Right cardiac atrium (tissue), 5 donors: Measurements from ENCODE around the gene LYAR. TPM values are rescaled to one million over a fixed set of nuclear protein-coding genes. Genes with fewer than 3 reads are reported as not detected.
A peak's percentile ranks its signal among the peaks of the same experiment; 100 is the strongest.

Source experiments
- ATAC-seq, 2 donors: fragments of 200-7000 bp; cut with Tn5 transposase; one replicate each; pipeline versions ENCODE4 v1.8.0 to v1.9.1; 2020; ENCODE audit warnings: moderate library complexity in 2 of 2, mild to moderate bottlenecking in 1 of 2
- DNase-seq, 3 donors: peaks; one replicate each; pipeline ENCODE4 v3.0.0-alpha.2; 2020
- H3K27ac ChIP-seq: one replicate; pipeline ENCODE4 v1.5.1; 2013; ENCODE audit warnings: mild to moderate bottlenecking, low read length, control low read depth, moderate library complexity
- H3K27me3 ChIP-seq: one replicate; pipeline ENCODE4 v1.6.1; 2013; ENCODE audit not compliant: control insufficient read depth, insufficient read depth
- H3K4me1 ChIP-seq: one replicate; pipeline ENCODE4 v1.6.1; 2013; ENCODE audit warnings: low read length; ENCODE audit not compliant: control insufficient read depth, insufficient read depth
- H3K4me3 ChIP-seq: one replicate; pipeline ENCODE4 v1.5.1; 2013; ENCODE audit warnings: low read length, control low read depth
- H3K9me3 ChIP-seq: one replicate; pipeline ENCODE4 v1.6.1; 2013; ENCODE audit warnings: low read length; ENCODE audit not compliant: control insufficient read depth
- WGBS: extraction: QIAGEN DNeasy Blood & Tissue Kit; methylation state at CpG from one replicate; pipeline ENCODE4 v1.1.7; 2013; 5-methylcytosine and 5-hydroxymethylcytosine counted together
- intact Hi-C, 4 donors: fragments of 100-400 bp; cut with DNase I; formaldehyde crosslinking; loops; one replicate each; pipeline versions ENCODE4 v1.11.0 to v1.14.0; 2022 to 2023
- polyA plus RNA-seq: library from polyadenylated mRNA; stranded (reverse); fragments of 200-250 nt; gene quantifications from one replicate; pipeline ENCODE4 v1.2.3, GENCODE V29; 2013
- total RNA-seq, 4 donors: library from RNA; stranded (reverse); fragmentation: NEBNext Ultra II Directional; extraction: Animal tissue kit (Norgen Biotek cat#: 25700); gene quantifications; one replicate each; pipeline ENCODE4 v1.2.1, GENCODE V29; 2021
- donor health status: healthy with polysubstance abuse.
- donor health status: DM: no; HTN: yes; CAD: no.
- donor health status: DM: no; HTN: no; CAD: no.
- donor health status: DM: no; HTN: yes; CAD: no; lungs with severe emphysema.
- donor health status: DM: yes; HTN: yes; CAD: no.

LYAR gene
- total and polyA plus RNA-seq, 5 donors = 10.0 to 15.0 (median 11.4) TPM

DNA sequence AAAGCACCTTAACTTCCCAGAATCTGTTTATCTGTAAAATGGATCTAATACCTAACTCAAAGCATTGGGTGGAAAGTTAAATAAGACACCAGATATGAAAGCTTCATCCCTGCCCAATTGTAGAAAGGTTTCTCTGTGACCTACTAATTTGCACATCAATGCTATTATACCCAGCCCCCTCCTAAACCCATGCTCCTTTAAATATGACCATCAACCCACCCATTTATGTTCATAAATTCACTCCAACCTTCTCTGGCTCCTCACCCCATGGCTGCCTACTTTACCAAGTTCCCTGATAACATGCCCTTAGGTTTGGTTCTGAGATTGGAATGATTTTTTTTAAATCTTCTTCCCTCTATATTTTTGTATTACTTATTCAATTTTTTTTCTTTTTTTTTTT is 1.9 kb downstream of the LYAR start:
- Histone ChIP-seq H3K9me3 (no peaks in the 10 kb centered on the region), H3K4me1 (peaks cover 4% of the 10 kb centered on the region), H3K4me3 (no peak overlapping the region), H3K27me3 (no peaks in the 10 kb centered on the region), H3K27ac (no peak overlapping the region)
- no peak for ATAC-seq
- no peak for DNase-seq
- intact Hi-C loops = no loop called here

DNA sequence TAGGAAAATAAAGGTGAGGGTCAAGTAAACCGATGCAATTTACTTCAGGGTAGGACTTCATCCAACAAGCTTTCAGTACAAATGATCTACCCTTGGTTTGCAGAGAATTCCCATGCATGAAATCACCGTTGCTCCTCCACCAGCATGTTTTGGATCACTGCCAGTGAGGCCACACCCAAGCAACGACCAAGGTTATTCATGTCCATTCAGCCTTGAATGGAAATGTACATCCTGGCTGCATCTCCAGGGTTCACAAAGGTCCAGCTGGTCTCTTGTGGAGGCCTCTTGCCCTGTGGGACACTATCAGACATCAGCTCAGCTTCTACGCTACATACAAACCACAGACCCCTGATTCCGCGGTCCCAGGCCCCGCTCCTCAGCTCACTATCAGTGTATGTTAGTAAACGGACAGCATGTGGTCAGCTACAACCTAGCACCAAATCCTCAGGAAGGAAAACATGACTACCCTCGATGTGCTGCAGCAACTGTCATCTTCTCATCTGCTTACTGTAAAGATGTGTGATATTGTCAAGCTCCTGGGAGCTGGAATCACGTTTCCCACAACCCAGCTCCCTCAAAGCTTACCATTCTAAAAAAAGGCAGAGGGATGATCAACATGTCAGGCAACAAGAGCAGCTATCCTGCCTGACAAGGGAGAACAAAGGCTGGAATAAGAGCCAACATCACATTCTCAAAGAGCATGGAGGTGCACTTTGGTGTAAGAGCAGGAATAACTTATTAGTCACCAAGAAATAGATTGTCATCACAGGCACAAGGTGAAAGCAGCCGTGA is 4.9 kb downstream of the LYAR start:
- DNase-seq = peak; percentile 44 to 60 (median 58)
- H3K4me3 ChIP-seq = no peak overlapping the region
- no peaks in the 10 kb centered on the region for H3K27me3 ChIP-seq
- peak overlapping the region; percentile 34 for H3K27ac ChIP-seq
- no peaks in the 10 kb centered on the region for H3K9me3 ChIP-seq
- 58% methylated on average over 11 of the region's 11 CpGs for WGBS
- peaks cover 4% of the 10 kb centered on the region for H3K4me1 ChIP-seq
- intact Hi-C loops = no loop called here
- ATAC-seq = peak in 1 of 2 donors; percentile 54

DNA sequence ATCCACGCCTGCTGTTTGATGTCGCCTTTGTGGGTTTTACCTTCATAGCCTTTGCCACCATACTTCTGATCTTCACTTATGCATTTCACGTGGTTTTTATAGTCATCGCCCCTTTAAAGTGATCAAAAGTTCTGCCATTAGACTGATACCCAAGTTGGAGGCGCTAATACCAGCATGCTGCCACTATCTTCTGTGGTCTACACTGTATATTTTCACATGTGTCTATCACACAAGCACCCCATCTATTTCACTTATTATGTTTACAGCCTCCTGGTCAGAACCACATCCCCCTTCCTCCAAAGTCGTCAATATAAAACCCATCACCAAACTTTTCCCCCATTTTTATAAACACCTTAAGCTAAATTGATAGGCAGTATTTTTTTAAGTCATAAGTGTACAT is 8.2 kb downstream of the LYAR start:
- Histone ChIP-seq H3K9me3 (no peaks in the 10 kb centered on the region), H3K27me3 (no peaks in the 10 kb centered on the region), H3K4me3 (no peak overlapping the region), H3K27ac (no peak overlapping the region), H3K4me1 (no peaks in the 10 kb centered on the region)
- intact Hi-C loops = no loop called here
- WGBS = 90% methylated on average over 6 of the region's 6 CpGs
- ATAC-seq (no peak), DNase-seq (no peak)

DNA sequence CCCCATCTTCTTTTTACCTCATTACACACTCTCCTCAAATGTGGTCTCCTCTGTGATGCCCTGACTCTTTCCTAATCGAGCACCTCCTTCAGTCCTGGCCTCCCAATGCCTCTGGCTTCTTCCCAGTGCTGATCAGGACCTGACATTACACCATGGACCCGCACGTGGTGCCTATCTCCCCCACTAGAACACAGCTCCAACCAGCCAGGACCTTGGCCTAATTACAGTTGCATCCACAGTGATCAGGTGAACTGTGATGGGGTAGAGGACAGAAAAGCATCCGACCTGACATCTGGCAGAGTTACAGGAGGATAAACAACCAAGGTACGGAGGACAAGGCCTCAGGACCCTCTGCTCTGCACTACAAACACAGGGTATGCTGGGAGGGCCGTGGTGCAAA is 12.4 kb downstream of the LYAR start:
- DNase-seq (no peak), ATAC-seq (no peak)
- intact Hi-C loops = no loop called here
- 72% methylated on average over 6 of the region's 6 CpGs for WGBS
- H3K4me1 ChIP-seq = no peaks in the 10 kb centered on the region
- no peaks in the 10 kb centered on the region for H3K27me3 ChIP-seq
- no peaks in the 10 kb centered on the region for H3K9me3 ChIP-seq
- H3K4me3 ChIP-seq = no peak overlapping the region
- no peak overlapping the region for H3K27ac ChIP-seq

DNA sequence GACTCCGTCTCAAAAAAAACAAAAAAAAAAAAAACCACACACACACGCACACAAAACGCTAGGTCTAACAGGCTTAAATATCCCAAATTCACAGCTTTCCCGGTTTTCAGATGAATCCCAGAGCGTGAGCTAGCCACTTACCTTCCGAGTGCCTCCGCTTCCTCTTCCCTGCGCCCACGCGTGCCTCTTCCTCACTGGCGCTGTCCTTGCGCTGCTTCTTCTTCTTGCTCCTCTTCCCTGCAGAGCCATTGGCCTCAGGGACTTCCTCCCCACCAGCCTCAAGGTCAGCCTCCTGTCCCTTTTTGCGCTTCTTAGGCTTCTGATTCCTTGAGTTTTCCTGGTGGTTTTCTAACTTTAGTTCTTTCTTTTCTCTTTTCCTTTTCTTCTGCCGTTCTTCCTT is 15.7 kb downstream of the LYAR start:
- no peak overlapping the region for H3K4me3 ChIP-seq
- intact Hi-C loops = no loop called here
- DNase-seq = no peak
- no peaks in the 10 kb centered on the region for H3K9me3 ChIP-seq
- ATAC-seq = no peak
- H3K27ac ChIP-seq = no peak overlapping the region
- H3K27me3 ChIP-seq = no peaks in the 10 kb centered on the region
- 94% methylated on average over 14 of the region's 14 CpGs for WGBS
- H3K4me1 ChIP-seq = no peaks in the 10 kb centered on the region

DNA sequence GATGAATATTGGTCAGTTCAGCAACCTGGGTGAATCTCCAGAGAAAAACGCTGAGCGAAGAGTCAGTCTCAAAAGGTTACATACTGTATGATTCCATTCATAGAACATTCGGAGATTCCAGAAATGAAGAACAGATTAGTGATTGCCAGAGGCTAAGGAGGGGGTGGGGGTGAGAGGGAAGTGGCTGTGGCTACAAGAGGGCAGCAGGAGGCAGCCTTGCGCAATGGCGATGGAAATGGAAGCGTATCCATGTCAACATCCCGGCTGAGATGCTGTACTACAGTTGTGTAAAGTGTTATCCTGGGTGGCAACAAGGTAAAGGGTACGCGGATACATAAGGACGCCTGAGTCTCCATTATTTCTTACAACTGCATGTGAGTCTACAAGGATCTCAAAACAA is 18.0 kb downstream of the LYAR start:
- ATAC-seq = peak in 1 of 2 donors; percentile 41
- 77% methylated on average over 10 of the region's 10 CpGs for WGBS
- intact Hi-C loops = no loop called here

DNA sequence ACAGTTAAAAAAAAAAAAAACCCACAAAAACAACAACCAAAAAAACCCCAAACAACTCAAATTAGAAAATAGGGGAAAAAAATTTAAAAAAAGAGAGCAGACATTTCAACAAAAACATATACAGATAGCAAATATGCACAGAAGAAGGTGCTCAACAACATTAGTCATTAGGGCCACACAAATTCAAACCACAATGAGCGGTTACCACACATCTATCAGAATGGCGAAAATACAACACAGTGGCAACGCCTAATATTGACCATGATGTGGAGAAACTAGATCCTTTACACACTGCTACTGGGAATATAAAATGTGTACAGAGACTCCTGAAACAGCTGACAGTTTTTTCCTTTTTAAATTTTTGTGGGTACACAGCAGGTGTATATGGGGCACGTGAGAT is 19.4 kb downstream of the LYAR start:
- Histone ChIP-seq H3K4me3 (no peak overlapping the region), H3K9me3 (no peaks in the 10 kb centered on the region), H3K27ac (no peak overlapping the region), H3K4me1 (no peaks in the 10 kb centered on the region), H3K27me3 (no peaks in the 10 kb centered on the region)
- ATAC-seq = no peak
- 77% methylated on average over 4 of the region's 4 CpGs for WGBS
- no peak for DNase-seq
- intact Hi-C loops = no loop called here

More for the DNA sequence above, 18.0 kb downstream of the LYAR start:
- Histone ChIP-seq H3K27ac (no peak overlapping the region), H3K9me3 (no peaks in the 10 kb centered on the region), H3K27me3 (no peaks in the 10 kb centered on the region), H3K4me3 (no peak overlapping the region), H3K4me1 (no peaks in the 10 kb centered on the region)
- peak in 2 of 3 donors; percentile 30 to 52 for DNase-seq

DNA sequence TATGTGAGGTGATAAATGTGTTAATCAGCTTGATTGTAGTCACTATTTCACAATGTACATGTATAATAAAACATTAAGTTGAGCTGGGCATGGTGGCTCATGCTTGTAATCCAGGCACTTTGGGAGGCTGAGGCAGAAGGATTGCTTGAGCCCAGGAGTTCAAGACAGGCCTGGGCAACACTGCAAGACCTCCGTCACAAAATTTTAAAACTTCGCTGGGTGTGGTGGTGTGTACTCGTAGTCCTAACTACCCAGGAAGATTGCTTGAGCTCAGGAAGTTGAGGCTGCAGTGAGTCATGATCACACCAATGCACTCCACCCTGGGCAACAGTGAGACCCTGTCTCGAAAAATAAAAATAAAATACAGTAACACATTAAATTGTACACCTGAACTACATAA is 20.1 kb downstream of the LYAR start:
- Histone ChIP-seq H3K9me3 (no peaks in the 10 kb centered on the region), H3K4me1 (no peaks in the 10 kb centered on the region), H3K4me3 (no peak overlapping the region), H3K27me3 (no peaks in the 10 kb centered on the region), H3K27ac (no peak overlapping the region)
- DNase-seq = no peak
- peak; percentile 65 to 88 for ATAC-seq
- 83% methylated on average over 4 of the region's 4 CpGs for WGBS
- intact Hi-C loops = no loop called here

DNA sequence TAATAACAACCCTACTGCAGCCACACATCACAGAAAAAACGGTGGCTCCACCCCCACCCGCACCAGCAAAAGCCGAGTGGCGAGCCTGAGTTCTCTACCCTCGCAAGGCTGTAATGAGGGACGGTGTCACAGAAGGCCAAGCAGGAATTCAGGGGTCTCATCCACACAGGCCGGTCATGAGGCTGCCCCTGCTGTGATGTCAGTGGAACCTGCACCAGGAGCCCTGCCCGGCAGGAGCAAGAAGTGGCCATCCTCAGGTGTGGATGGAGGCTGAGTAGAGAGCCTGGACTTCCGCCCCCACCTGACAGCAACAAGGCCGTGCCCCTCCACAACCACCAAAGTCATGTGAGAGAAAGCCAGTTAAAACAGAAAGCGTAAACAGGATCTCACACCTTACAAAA is 20.6 kb downstream of the LYAR start:
- no peak overlapping the region for H3K4me3 ChIP-seq
- intact Hi-C loops = no loop called here
- peak overlapping the region; percentile 38 for H3K27ac ChIP-seq
- no peaks in the 10 kb centered on the region for H3K4me1 ChIP-seq
- H3K27me3 ChIP-seq = no peaks in the 10 kb centered on the region
- ATAC-seq (peak; percentile 17 to 32), DNase-seq (peak in 1 of 3 donors; percentile 36)
- no peaks in the 10 kb centered on the region for H3K9me3 ChIP-seq
- 93% methylated on average over 11 of the region's 11 CpGs for WGBS

DNA sequence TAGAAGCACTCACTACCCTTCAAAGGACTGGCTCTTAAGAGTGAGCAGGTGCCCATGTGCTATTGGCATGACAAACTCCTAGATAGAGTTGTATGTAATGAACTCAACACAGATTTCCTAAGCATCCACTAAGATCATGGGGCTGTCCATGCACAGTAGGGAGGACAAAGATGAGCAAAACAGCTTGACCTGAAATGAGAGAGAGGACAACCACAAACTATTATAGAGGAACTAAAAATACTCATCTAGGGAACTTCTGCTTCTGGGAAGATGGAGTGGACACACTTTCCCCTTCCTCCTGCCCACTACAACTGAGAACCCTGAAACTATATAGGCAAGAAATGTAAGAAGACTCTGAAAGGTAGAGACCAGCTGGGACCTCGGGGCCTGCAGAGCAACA is 21.2 kb downstream of the LYAR start:
- no peaks in the 10 kb centered on the region for H3K27me3 ChIP-seq
- no peaks in the 10 kb centered on the region for H3K4me1 ChIP-seq
- no peak for DNase-seq
- ATAC-seq = no peak
- H3K4me3 ChIP-seq = no peak overlapping the region
- no peaks in the 10 kb centered on the region for H3K9me3 ChIP-seq
- intact Hi-C loops = no loop called here
- no peak overlapping the region for H3K27ac ChIP-seq
- WGBS = 95% methylated on average over 1 of the region's 1 CpG

DNA sequence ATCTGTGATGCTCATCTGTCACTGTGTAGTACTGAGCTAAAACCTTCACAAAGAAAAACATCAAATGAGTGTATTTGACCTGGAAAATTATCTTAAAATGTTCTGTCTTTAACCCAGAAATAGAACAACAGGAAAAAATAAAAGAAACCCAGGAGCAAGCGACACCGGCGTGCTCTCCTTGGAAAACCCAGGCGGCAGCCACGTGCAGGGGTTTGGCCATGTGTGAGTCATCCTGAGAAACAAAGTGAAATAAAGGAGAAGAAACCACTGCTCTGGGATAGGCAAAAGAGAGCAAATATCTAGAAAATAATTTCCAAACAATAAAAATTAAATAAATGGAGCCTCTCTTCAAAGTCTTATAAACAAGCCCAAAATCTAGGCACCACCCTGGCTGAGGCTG is 22.0 kb downstream of the LYAR start:
- Histone ChIP-seq H3K9me3 (no peaks in the 10 kb centered on the region), H3K4me1 (no peaks in the 10 kb centered on the region), H3K27ac (no peak overlapping the region), H3K27me3 (no peaks in the 10 kb centered on the region), H3K4me3 (no peak overlapping the region)
- intact Hi-C loops = no loop called here
- WGBS = 83% methylated on average over 5 of the region's 5 CpGs
- DNase-seq (no peak), ATAC-seq (no peak)
